ENCODE measurements around the gene ANKRD11.
"Not testable (repeated sequence)": the region's sequence is repeated elsewhere in the genome, so short reads cannot be mapped to it uniquely, and the experiment has no call there.

ANKRD11 gene

GRCh38 chr16:89425523-89425922 is 64.8 kb downstream of the ANKRD11 start:
- H3K4me3 ChIP-seq (replicated peaks; ENCODE audit: low read depth, low read length): no peak overlapping the region
- no peak for DNase-seq (ENCODE audit: extremely low read depth, low read depth)
- no peak for TF ChIP-seq CTCF (IDR thresholded peaks at IDR 0.05; ENCODE audit: low read depth, low read length, missing control alignments)

GRCh38 chr16:89423681-89424260 is 66.6 kb downstream of the ANKRD11 start:
- no peak for DNase-seq (ENCODE audit: extremely low read depth, low read depth)
- TF ChIP-seq CTCF (IDR thresholded peaks at IDR 0.05; ENCODE audit: low read depth, low read length, missing control alignments): no peak
- no peak overlapping the region for H3K4me3 ChIP-seq (replicated peaks; ENCODE audit: low read depth, low read length)

GRCh38 chr16:89422905-89423630 is 67.3 kb downstream of the ANKRD11 start:
- no peak for TF ChIP-seq CTCF (IDR thresholded peaks at IDR 0.05; ENCODE audit: low read depth, low read length, missing control alignments)
- DNase-seq (ENCODE audit: extremely low read depth, low read depth): no peak
- no peak overlapping the region for H3K4me3 ChIP-seq (replicated peaks; ENCODE audit: low read depth, low read length)

GRCh38 chr16:89422527-89422904 is 67.8 kb downstream of the ANKRD11 start:
- H3K4me3 ChIP-seq (replicated peaks; ENCODE audit: low read depth, low read length): no peak overlapping the region
- TF ChIP-seq CTCF (IDR thresholded peaks at IDR 0.05; ENCODE audit: low read depth, low read length, missing control alignments): no peak
- no peak for DNase-seq (ENCODE audit: extremely low read depth, low read depth)

GRCh38 chr16:89421300-89421699 is 69.1 kb downstream of the ANKRD11 start:
- not testable (repeated sequence) for H3K4me3 ChIP-seq (replicated peaks; ENCODE audit: low read depth, low read length); DNase-seq (ENCODE audit: extremely low read depth, low read depth)

- DNase-seq (ENCODE audit: extremely low read depth, low read depth): no peak
- TF ChIP-seq CTCF (IDR thresholded peaks at IDR 0.05; ENCODE audit: low read depth, low read length, missing control alignments): no peak
- H3K4me3 ChIP-seq (replicated peaks; ENCODE audit: low read depth, low read length): no peak overlapping the region
Observed at GRCh38 chr16:89420204-89420603, 70.2 kb downstream of the ANKRD11 start.

GRCh38 chr16:89418352-89418751 is 72.0 kb downstream of the ANKRD11 start:
- no peak for DNase-seq (ENCODE audit: extremely low read depth, low read depth)
- no peak for TF ChIP-seq CTCF (IDR thresholded peaks at IDR 0.05; ENCODE audit: low read depth, low read length, missing control alignments)

More at GRCh38 chr16:89418352-89418751, 72.0 kb downstream of the ANKRD11 start:
- H3K4me3 ChIP-seq (replicated peaks; ENCODE audit: low read depth, low read length): no peak overlapping the region
